Smooth muscle cell (in vitro differentiated cells): ENCODE results near the gene NCAPH2. TPM values are rescaled to one million over a fixed set of nuclear protein-coding genes. Genes with fewer than 3 reads are reported as not detected.

Source experiments
- DNase-seq: peaks from one replicate; lab custom pipeline; 2025; ENCODE audit not compliant: unreplicated experiment; lab: John Stamatoyannopoulos, UW
- H2AFZ ChIP-seq: fragments of 200-600 bp; sonication (generic); 2 replicates; pipeline ENCODE4 v1.6.0; 2016; ENCODE audit warnings: antibody characterized with exemption, low read depth, mild to moderate bottlenecking
- H3F3A ChIP-seq: fragments of 200-600 bp; sonication (generic); 2 replicates; pipeline ENCODE4 v1.6.0; 2017; ENCODE audit warnings: antibody characterized with exemption, low read depth
- H3K27ac ChIP-seq: fragments of 200-600 bp; sonication (generic); 2 replicates; pipeline ENCODE4 v1.5.1; 2016; ENCODE audit warnings: low read depth, mild to moderate bottlenecking
- H3K27me3 ChIP-seq: fragments of 200-600 bp; sonication (generic); 2 replicates; pipeline ENCODE4 v1.6.1; 2016; ENCODE audit warnings: low read depth, mild to moderate bottlenecking
- H3K36me3 ChIP-seq: fragments of 200-600 bp; sonication (generic); 2 replicates; pipeline ENCODE4 v1.5.1; 2016; ENCODE audit warnings: low read depth
- H3K4me1 ChIP-seq: fragments of 200-600 bp; sonication (generic); 2 replicates; pipeline ENCODE4 v1.5.1; 2016; ENCODE audit warnings: low read depth
- H3K4me2 ChIP-seq: fragments of 200-600 bp; sonication (generic); 2 replicates; pipeline ENCODE4 v1.6.0; 2016; ENCODE audit warnings: mild to moderate bottlenecking
- H3K4me3 ChIP-seq: fragments of 200-600 bp; sonication (generic); 2 replicates; pipeline ENCODE4 v1.5.1; 2016; ENCODE audit warnings: mild to moderate bottlenecking
- H3K79me2 ChIP-seq: fragments of 200-600 bp; sonication (generic); 2 replicates; pipeline ENCODE4 v1.6.0; 2016; ENCODE audit warnings: low read depth, mild to moderate bottlenecking
- H3K9ac ChIP-seq: fragments of 200-600 bp; sonication (generic); 2 replicates; pipeline ENCODE4 v1.6.0; 2016; ENCODE audit warnings: low read depth
- H3K9me3 ChIP-seq: fragments of 200-600 bp; sonication (generic); replicated peaks from 2 replicates; pipeline ENCODE4 v1.5.1; 2016; ENCODE audit warnings: low read depth
- H4K20me1 ChIP-seq: fragments of 200-600 bp; sonication (generic); 2 replicates; pipeline ENCODE4 v1.6.0; 2016; ENCODE audit warnings: low read depth
- WGBS: methylation state at CpG from one replicate; pipeline ENCODE4 v1.1.7; 2016; ENCODE audit warnings: low lambda C conversion rate; 5-methylcytosine and 5-hydroxymethylcytosine counted together
- polyA plus RNA-seq: library from polyadenylated mRNA; unstranded; fragments of >200 nt; fragmentation: Nextera tagmentation; extraction: Ambion mirVana; gene quantifications from 2 replicates; pipeline ENCODE4 v1.2.1, GENCODE V29; 2016
- total RNA-seq: library from RNA; depleted of rRNA; stranded (reverse); fragments of >200 nt; gene quantifications from 2 replicates; pipeline ENCODE4 v1.2.3, GENCODE V29; 2014
- TF ChIP-seq, protein P1 (sequence below): fragments of 200-600 bp; sonication (generic); IDR thresholded peaks from 2 replicates; pipeline ENCODE4 v1.5.1; 2017; ENCODE audit warnings: borderline replicate concordance, mild to moderate bottlenecking, antibody characterized with exemption; ENCODE audit not compliant: insufficient read depth, poor library complexity, severe bottlenecking

The NCAPH2 gene
- total and polyA plus RNA-seq, 2 experiments from 2014 or later: 24.1 to 45.7 TPM

DNA sequence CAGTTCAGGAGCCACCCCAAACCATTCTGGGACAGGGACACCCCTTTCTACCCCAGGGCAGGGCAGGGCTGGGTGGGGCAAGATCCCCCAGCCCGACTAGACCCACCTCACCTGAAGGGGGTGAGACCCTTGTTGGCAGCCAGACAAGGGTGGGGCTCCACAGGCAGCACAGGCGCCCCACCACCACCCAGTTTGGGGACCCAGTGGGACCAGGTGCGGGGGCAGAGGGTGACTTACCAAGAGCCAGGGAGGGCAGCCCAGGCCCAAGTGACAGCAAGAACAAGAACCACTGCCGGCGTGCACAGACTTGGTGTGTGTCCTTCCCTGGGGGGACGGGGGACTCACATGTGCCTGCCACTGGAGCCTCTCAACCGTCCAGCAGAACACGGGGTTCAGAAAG is 24.5 kb upstream of the NCAPH2 start:
- Histone ChIP-seq H3F3A (peaks cover 5% of the 10 kb centered on the region), H3K9me3 (no peaks in the 10 kb centered on the region), H3K79me2 (peaks cover 5% of the 10 kb centered on the region), H2AFZ (no peak overlapping the region), H3K4me1 (peaks cover 3% of the 10 kb centered on the region), H3K27me3 (no peaks in the 10 kb centered on the region), H3K4me3 (no peak overlapping the region), H3K9ac (no peak overlapping the region), H3K4me2 (no peak overlapping the region), H3K36me3 (no peaks in the 10 kb centered on the region), H4K20me1 (no peaks in the 10 kb centered on the region), H3K27ac (no peak overlapping the region)
- DNase-seq: no peak
- TF ChIP-seq, protein P1, sequence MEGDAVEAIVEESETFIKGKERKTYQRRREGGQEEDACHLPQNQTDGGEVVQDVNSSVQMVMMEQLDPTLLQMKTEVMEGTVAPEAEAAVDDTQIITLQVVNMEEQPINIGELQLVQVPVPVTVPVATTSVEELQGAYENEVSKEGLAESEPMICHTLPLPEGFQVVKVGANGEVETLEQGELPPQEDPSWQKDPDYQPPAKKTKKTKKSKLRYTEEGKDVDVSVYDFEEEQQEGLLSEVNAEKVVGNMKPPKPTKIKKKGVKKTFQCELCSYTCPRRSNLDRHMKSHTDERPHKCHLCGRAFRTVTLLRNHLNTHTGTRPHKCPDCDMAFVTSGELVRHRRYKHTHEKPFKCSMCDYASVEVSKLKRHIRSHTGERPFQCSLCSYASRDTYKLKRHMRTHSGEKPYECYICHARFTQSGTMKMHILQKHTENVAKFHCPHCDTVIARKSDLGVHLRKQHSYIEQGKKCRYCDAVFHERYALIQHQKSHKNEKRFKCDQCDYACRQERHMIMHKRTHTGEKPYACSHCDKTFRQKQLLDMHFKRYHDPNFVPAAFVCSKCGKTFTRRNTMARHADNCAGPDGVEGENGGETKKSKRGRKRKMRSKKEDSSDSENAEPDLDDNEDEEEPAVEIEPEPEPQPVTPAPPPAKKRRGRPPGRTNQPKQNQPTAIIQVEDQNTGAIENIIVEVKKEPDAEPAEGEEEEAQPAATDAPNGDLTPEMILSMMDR: no peak
- WGBS: 99% methylated on average over 8 of the region's 8 CpGs

DNA sequence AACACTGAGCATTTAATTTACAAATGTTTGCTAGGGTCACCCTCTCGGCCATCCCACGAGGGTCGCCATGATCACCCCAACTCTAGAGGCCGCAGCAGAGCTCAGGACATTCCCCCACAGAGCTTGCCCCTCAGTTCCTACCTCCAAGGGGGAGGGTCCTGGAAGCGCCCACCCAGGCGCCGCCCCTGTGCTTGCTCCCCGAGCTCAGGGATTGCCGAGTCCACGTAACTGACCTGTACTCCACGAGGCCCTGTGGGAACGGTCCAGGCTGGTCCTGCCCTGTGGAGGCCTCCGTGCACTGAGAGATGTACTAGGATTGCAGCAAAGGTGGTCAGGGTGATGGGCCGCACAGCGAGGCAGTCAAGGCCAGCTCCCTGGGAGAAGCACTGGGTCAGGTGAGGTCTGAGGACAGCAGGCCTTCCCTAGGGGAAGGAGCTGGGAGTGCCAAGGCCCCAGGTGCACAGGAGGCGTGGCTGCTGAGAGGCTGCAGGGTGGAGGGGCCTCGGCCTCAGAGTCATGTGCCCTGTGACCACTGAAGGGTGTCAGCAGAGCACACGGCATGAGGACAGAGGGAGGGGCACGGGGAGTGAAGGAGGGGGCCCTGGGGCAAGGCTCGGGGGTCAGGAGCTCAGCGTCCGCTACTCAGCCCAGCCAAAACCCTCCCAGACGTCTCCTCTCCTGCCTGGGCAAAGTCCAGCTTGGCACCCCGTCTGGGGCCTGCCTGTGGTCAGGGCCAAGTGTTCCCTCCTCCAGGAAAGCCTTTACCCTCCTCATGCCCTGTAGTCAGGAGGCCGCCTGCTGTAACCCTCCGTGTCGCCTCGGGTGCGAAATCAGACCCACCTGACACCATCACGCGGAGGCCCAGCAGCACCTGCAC is 23.8 kb upstream of the NCAPH2 start:
- Histone ChIP-seq H3K4me3 (no peak overlapping the region), H3K9me3 (no peaks in the 10 kb centered on the region), H3K27me3 (no peaks in the 10 kb centered on the region), H3K27ac (no peak overlapping the region), H3K4me2 (no peak overlapping the region), H3K36me3 (no peaks in the 10 kb centered on the region), H3K9ac (no peak overlapping the region), H3K4me1 (peaks cover 3% of the 10 kb centered on the region), H4K20me1 (no peaks in the 10 kb centered on the region), H3F3A (peaks cover 5% of the 10 kb centered on the region), H2AFZ (no peak overlapping the region), H3K79me2 (peaks cover 5% of the 10 kb centered on the region)
- no peak for DNase-seq
- TF ChIP-seq, protein P1: no peak
- 93% methylated on average over 25 of the region's 31 CpGs for WGBS

DNA sequence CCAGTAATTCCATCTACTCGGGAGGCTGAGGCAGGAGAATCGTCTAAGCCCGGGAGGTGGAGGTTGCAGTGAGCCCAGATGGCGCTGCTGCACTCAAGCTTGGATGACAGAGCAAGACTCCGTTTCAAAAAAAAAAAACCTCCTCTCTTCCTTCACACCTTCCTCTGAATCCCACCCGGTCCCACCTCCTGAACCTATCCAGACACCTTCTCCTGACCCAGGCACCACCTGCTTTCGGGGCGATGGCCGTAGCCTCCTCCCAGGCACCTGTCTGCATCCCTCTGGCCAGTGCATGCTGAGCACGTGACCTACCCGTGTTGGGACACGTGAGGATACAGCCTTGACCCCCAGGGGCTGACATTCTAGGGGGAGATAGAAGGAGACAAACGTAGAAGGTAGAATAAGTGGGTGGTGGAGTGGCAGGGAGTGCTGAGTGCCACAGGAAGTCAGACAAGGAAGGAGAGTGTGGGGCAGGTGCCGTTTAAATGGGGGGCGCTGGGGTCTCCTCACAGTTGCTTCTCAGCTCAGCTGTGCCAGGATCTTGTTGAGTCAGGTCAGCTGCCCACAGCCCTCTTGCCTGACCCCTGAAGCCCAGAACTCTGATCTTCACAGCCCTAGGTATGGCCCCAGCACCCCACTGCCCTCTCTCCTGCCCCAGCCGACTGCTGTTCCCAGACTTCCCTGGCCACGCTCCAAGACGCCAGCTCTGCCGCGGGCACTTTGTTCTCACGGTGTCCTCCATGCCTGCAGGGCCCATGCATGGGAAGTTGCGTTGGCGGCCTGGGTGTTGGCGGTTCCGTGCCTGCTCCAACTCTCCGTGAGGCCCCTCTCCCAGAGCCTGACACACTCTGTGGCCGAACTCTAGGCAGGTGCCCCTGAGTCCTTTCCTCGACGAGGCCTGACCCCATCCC is 22.5 kb upstream of the NCAPH2 start:
- H3K4me3 ChIP-seq: no peak overlapping the region
- H3K9ac ChIP-seq: no peak overlapping the region

More for the DNA sequence above, 22.5 kb upstream of the NCAPH2 start:
- H3F3A ChIP-seq: peaks cover 5% of the 10 kb centered on the region
- peaks cover 5% of the 10 kb centered on the region for H3K79me2 ChIP-seq
- no peaks in the 10 kb centered on the region for H3K9me3 ChIP-seq
- TF ChIP-seq, protein P1: no peak
- DNase-seq: no peak
- no peak overlapping the region for H2AFZ ChIP-seq
- peaks cover 3% of the 10 kb centered on the region for H3K4me1 ChIP-seq
- H3K27ac ChIP-seq: no peak overlapping the region
- H3K36me3 ChIP-seq: no peaks in the 10 kb centered on the region
- WGBS: 83% methylated on average over 29 of the region's 29 CpGs
- H3K27me3 ChIP-seq: no peaks in the 10 kb centered on the region
- H3K4me2 ChIP-seq: no peak overlapping the region
- H4K20me1 ChIP-seq: no peaks in the 10 kb centered on the region
